A673 (cell line): ENCODE measurements around the gene ZNG1A. TPM values are rescaled to one million over a fixed set of nuclear protein-coding genes. Genes with fewer than 3 reads are reported as not detected.

ENCODE experiments used
- BruUV-seq: library from RNA; stranded (reverse); fragments of 400-500 nt; replicated peaks from 2 replicates; lab custom pipeline; 2021; lab: Mats Ljungman, UMichigan
- CTCF ChIA-PET: fragments of 300-600 bp; sonication (Branson Sonifier 250); formaldehyde crosslinking; loops from one replicate; lab custom pipeline; 2022; ENCODE audit warnings: antibody characterized with exemption; lab: Charles Lee
- POLR2A ChIA-PET: fragments of 300-600 bp; sonication (Branson Sonifier 250); formaldehyde crosslinking; loops from one replicate; lab custom pipeline; 2022; ENCODE audit warnings: antibody characterized with exemption; ENCODE audit not compliant: low non-redundant PET; lab: Charles Lee
- DNase-seq: peaks from one replicate; pipeline ENCODE4 v3.0.0-alpha.2; 2015; ENCODE audit warnings: low spot score
- H3K27ac ChIP-seq: fragments of 200-600 bp; sonication (generic); 2 replicates; pipeline ENCODE4 v1.5.1; 2016; ENCODE audit warnings: mixed run types, low read depth, mild to moderate bottlenecking, mixed read lengths, antibody characterized with exemption, low read length; ENCODE audit not compliant: poor library complexity, severe bottlenecking
- H3K27me3 ChIP-seq: fragments of 200-600 bp; sonication (generic); replicated peaks from 2 replicates; pipeline ENCODE4 v1.6.1; 2017; ENCODE audit warnings: mixed run types, low read depth, mild to moderate bottlenecking, mixed read lengths, antibody characterized with exemption, low read length; ENCODE audit not compliant: insufficient read depth, poor library complexity
- H3K36me3 ChIP-seq: fragments of 200-600 bp; sonication (generic); 2 replicates; pipeline ENCODE4 v1.6.1; 2016; ENCODE audit warnings: mixed run types, mild to moderate bottlenecking, mixed read lengths, antibody characterized with exemption, low read length; ENCODE audit not compliant: insufficient read depth, poor library complexity, severe bottlenecking
- H3K4me1 ChIP-seq: fragments of 200-600 bp; sonication (generic); 2 replicates; pipeline ENCODE4 v1.6.1; 2017; ENCODE audit warnings: mixed run types, mild to moderate bottlenecking, mixed read lengths, antibody characterized with exemption, low read length; ENCODE audit not compliant: insufficient read depth, poor library complexity, severe bottlenecking
- H3K4me3 ChIP-seq: fragments of 200-600 bp; sonication (generic); 2 replicates; pipeline ENCODE4 v1.5.1; 2016; ENCODE audit warnings: low read depth, mixed run types, mild to moderate bottlenecking, mixed read lengths, low read length; ENCODE audit not compliant: poor library complexity, severe bottlenecking
- H3K9me3 ChIP-seq: fragments of 200-600 bp; sonication (generic); 2 replicates; pipeline ENCODE4 v1.6.1; 2016; ENCODE audit warnings: mixed run types, low read depth, mild to moderate bottlenecking, mixed read lengths, antibody characterized with exemption, low read length; ENCODE audit not compliant: poor library complexity, severe bottlenecking
- CTCF ChIP-seq: fragments of 300-800, 200-600 bp; sonication (generic); conservative IDR thresholded peaks from 2 replicates; pipeline ENCODE4 v1.5.1; 2017; ENCODE audit warnings: low read depth, mild to moderate bottlenecking, antibody characterized with exemption, low read length, moderate library complexity, mixed read lengths
- EZH2 ChIP-seq: fragments of 200-600 bp; sonication (generic); IDR thresholded peaks from 2 replicates; pipeline ENCODE4 v1.6.1; 2017; ENCODE audit warnings: borderline replicate concordance, low read depth, mild to moderate bottlenecking, mixed read lengths, antibody characterized with exemption, low read length; ENCODE audit not compliant: poor library complexity, severe bottlenecking
- intact Hi-C: fragments of 100-400 bp; cut with micrococcal nuclease; formaldehyde crosslinking; loops from one replicate; pipeline ENCODE4 v1.10.0; 2022; ENCODE audit not compliant: unreplicated experiment
- total RNA-seq: library from RNA; stranded (reverse); gene quantifications from 2 replicates; pipeline ENCODE4 v1.2.3, GENCODE V29; 2021

Gene ZNG1A
- total RNA-seq, 1 experiment from 2014 or later: 50.7 TPM

GRCh38 chr9:224026-224425 is 45.2 kb upstream of the ZNG1A start:
- POLR2A ChIA-PET: no interaction called here
- intact Hi-C loops: no loop called here

GRCh38 chr9:223152-223551 is 44.3 kb upstream of the ZNG1A start:
- Histone ChIP-seq H3K27ac (no peak overlapping the region), H3K4me1 (peaks cover 3% of the 10 kb centered on the region), H3K27me3 (peaks cover 72% of the 10 kb centered on the region), H3K4me3 (no peak overlapping the region), H3K9me3 (no peaks in the 10 kb centered on the region), H3K36me3 (no peaks in the 10 kb centered on the region)
- POLR2A ChIA-PET: no interaction called here
- TF ChIP-seq EZH2 (no peak), CTCF (no peak)
- peak; percentile 4 for DNase-seq
- CTCF ChIA-PET: no interaction called here
- intact Hi-C loops: no loop called here
- BruUV-seq: no TSS peak

More at GRCh38 chr9:224026-224425, 45.2 kb upstream of the ZNG1A start:
- peaks cover 3% of the 10 kb centered on the region for H3K4me1 ChIP-seq
- no peak overlapping the region for H3K27ac ChIP-seq
- H3K36me3 ChIP-seq: no peaks in the 10 kb centered on the region
- H3K9me3 ChIP-seq: no peaks in the 10 kb centered on the region
- no TSS peak for BruUV-seq
- no peak overlapping the region for H3K4me3 ChIP-seq
- no peak for TF ChIP-seq CTCF
- no peak for TF ChIP-seq EZH2
- DNase-seq: peak; percentile 42
- CTCF ChIA-PET: no interaction called here
- peaks cover 64% of the 10 kb centered on the region for H3K27me3 ChIP-seq

- DNase-seq: no peak
Observed at GRCh38 chr9:221989-222776, 43.3 kb upstream of the ZNG1A start.

More at GRCh38 chr9:221989-222776, 43.3 kb upstream of the ZNG1A start:
- CTCF ChIA-PET: no interaction called here
- no peak overlapping the region for H3K27ac ChIP-seq
- H3K4me1 ChIP-seq: peaks cover 3% of the 10 kb centered on the region
- H3K9me3 ChIP-seq: no peaks in the 10 kb centered on the region
- TF ChIP-seq CTCF (no peak), EZH2 (no peak)
- POLR2A ChIA-PET: no interaction called here
- intact Hi-C loops: no loop called here
- H3K4me3 ChIP-seq: no peak overlapping the region
- H3K27me3 ChIP-seq: peaks cover 72% of the 10 kb centered on the region
- BruUV-seq: no TSS peak
- H3K36me3 ChIP-seq: no peaks in the 10 kb centered on the region
